DND-41 (cell line): ENCODE results near the gene HPGDS.

Experiments used
- EZH2 ChIP-seq: IDR thresholded peaks from 3 replicates; pipeline ENCODE4 v1.6.1; 2012; ENCODE audit warnings: borderline replicate concordance, low read depth, mild to moderate bottlenecking, moderate library complexity, low read length, inconsistent platforms; ENCODE audit not compliant: severe bottlenecking
- TF ChIP-seq, protein P1 (sequence below): IDR thresholded peaks from 2 replicates; pipeline ENCODE4 v1.5.1; 2012; ENCODE audit warnings: borderline replicate concordance, low read length, moderate library complexity, mild to moderate bottlenecking; ENCODE audit not compliant: poor library complexity, severe bottlenecking; ENCODE audit errors: extremely low read depth

GRCh38 chr4:94364527-94364926, 21.9 kb upstream of the HPGDS start:
- TF ChIP-seq, protein P1, sequence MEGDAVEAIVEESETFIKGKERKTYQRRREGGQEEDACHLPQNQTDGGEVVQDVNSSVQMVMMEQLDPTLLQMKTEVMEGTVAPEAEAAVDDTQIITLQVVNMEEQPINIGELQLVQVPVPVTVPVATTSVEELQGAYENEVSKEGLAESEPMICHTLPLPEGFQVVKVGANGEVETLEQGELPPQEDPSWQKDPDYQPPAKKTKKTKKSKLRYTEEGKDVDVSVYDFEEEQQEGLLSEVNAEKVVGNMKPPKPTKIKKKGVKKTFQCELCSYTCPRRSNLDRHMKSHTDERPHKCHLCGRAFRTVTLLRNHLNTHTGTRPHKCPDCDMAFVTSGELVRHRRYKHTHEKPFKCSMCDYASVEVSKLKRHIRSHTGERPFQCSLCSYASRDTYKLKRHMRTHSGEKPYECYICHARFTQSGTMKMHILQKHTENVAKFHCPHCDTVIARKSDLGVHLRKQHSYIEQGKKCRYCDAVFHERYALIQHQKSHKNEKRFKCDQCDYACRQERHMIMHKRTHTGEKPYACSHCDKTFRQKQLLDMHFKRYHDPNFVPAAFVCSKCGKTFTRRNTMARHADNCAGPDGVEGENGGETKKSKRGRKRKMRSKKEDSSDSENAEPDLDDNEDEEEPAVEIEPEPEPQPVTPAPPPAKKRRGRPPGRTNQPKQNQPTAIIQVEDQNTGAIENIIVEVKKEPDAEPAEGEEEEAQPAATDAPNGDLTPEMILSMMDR = no peak
- TF ChIP-seq EZH2 = no peak
